BJ (cell line): ENCODE measurements around the gene H6PD. TPM values are rescaled to one million over a fixed set of nuclear protein-coding genes. Genes with fewer than 3 reads are reported as not detected.

Experiments used
- CTCF ChIA-PET: fragments of 350-600 bp; formaldehyde crosslinking; extraction: SDS; loops from one replicate; lab custom pipeline; 2021; ENCODE audit warnings: antibody characterized with exemption, inconsistent platforms; lab: Yijun Ruan, JAX
- POLR2A ChIA-PET: fragments of 300-600 bp; sonication (Branson Sonifier 250); formaldehyde crosslinking; extraction: SDS; loops from one replicate; lab custom pipeline; 2021; ENCODE audit warnings: antibody characterized with exemption; lab: Charles Lee
- DNase-seq: peaks from one replicate; pipeline ENCODE4 v3.0.0-alpha.2; 2011; ENCODE audit warnings: low read depth
- H3K27me3 ChIP-seq: 2 replicates; pipeline ENCODE4 v1.6.0; 2011; ENCODE audit warnings: low read length; ENCODE audit not compliant: control insufficient read depth, insufficient read depth
- H3K36me3 ChIP-seq: 2 replicates; pipeline ENCODE4 v1.5.1; 2011; ENCODE audit warnings: low read length; ENCODE audit not compliant: control insufficient read depth, insufficient read depth
- H3K4me3 ChIP-seq: 2 replicates; pipeline ENCODE4 v1.5.1; 2011; ENCODE audit warnings: low read depth, mild to moderate bottlenecking, control low read depth, low read length
- polyA plus RNA-seq: library from polyadenylated mRNA; depleted of rRNA; stranded (reverse); fragments of >200 nt; gene quantifications from 2 replicates; pipeline ENCODE4 v1.2.3, GENCODE V29; 2011
- TF ChIP-seq, protein P1 (sequence below): IDR thresholded peaks from 2 replicates; pipeline ENCODE4 v1.5.1; 2011; ENCODE audit warnings: low read depth, mild to moderate bottlenecking, control low read depth, inconsistent platforms, low read length, moderate library complexity; ENCODE audit not compliant: insufficient read depth

The H6PD gene
- polyA plus RNA-seq, 1 experiment = 16.6 TPM

DNA sequence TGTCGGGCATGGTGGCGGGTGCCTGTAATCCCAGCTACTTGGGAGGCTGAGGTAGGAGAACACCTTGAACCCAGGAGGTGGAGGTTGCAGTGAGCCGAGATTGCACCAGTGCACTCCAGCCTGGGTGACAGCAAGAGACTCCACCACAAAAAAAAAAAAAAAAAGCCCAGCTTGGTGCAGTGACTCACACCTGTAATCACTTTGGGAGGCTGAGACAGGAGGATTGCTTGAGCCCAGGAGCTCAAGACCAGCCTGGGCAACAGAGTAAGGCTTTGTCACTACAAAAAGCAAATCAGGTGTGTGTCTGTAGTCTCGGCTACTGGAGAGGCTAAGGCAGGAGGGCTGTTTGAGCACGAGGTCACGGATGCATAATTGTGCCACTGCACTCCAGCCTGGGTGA is 5.0 kb upstream of the H6PD start:
- ChIA-PET POLR2A (interaction anchor here (0.7 kb wide), 1 partner anchor 10 kb away, joined by 8 read pairs; no protein-coding TSS in a partner anchor), CTCF (interaction anchor here (1.5 kb wide), 1 partner anchor 22 kb away, joined by 3 read pairs; no protein-coding TSS in a partner anchor)
- Histone ChIP-seq H3K27me3 (no peaks in the 10 kb centered on the region), H3K36me3 (no peaks in the 10 kb centered on the region), H3K4me3 (no peak overlapping the region)
- TF ChIP-seq, protein P1, sequence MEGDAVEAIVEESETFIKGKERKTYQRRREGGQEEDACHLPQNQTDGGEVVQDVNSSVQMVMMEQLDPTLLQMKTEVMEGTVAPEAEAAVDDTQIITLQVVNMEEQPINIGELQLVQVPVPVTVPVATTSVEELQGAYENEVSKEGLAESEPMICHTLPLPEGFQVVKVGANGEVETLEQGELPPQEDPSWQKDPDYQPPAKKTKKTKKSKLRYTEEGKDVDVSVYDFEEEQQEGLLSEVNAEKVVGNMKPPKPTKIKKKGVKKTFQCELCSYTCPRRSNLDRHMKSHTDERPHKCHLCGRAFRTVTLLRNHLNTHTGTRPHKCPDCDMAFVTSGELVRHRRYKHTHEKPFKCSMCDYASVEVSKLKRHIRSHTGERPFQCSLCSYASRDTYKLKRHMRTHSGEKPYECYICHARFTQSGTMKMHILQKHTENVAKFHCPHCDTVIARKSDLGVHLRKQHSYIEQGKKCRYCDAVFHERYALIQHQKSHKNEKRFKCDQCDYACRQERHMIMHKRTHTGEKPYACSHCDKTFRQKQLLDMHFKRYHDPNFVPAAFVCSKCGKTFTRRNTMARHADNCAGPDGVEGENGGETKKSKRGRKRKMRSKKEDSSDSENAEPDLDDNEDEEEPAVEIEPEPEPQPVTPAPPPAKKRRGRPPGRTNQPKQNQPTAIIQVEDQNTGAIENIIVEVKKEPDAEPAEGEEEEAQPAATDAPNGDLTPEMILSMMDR = no peak
- DNase-seq = no peak

DNA sequence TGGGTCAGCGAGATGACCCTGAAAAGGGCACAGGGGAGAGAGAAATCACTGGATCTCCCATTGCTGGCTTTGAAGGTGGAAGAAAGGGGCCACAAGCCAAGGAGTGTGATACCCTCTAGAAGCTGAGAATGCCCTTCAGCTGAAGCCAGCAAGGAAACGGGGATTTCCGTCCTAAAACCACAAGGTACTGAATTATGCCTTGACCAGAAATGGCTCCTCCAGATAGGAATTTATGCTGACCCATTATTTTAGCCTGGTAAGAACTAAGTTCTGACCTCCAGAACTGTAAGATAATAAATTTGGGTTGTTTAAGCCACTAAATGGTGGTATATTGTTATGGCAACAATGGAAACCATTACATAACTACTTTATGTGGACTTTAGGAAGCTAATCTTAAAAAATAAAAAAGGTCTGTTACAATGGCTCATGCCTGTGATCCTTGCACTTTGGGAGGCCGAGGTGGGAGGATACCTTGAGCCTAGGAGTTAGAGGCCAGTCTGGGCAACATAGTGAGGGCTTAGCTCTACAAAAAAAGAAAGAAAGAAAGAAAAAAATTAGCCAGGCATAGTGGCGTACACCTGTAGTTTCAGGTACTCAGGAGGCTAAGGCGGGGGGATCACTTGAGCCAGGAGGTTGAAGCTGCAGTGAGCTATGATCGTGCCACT is 3.6 kb upstream of the H6PD start:
- DNase-seq = no peak
- TF ChIP-seq, protein P1 = no peak
- ChIA-PET CTCF (interaction anchor here (0.7 to 1.0 kb wide), 3 partner anchors 19 to 29 kb away, joined by 3 to 5 read pairs (median 3); no protein-coding TSS in a partner anchor), POLR2A (no interaction called here)
- Histone ChIP-seq H3K27me3 (no peaks in the 10 kb centered on the region), H3K4me3 (no peak overlapping the region), H3K36me3 (no peaks in the 10 kb centered on the region)

DNA sequence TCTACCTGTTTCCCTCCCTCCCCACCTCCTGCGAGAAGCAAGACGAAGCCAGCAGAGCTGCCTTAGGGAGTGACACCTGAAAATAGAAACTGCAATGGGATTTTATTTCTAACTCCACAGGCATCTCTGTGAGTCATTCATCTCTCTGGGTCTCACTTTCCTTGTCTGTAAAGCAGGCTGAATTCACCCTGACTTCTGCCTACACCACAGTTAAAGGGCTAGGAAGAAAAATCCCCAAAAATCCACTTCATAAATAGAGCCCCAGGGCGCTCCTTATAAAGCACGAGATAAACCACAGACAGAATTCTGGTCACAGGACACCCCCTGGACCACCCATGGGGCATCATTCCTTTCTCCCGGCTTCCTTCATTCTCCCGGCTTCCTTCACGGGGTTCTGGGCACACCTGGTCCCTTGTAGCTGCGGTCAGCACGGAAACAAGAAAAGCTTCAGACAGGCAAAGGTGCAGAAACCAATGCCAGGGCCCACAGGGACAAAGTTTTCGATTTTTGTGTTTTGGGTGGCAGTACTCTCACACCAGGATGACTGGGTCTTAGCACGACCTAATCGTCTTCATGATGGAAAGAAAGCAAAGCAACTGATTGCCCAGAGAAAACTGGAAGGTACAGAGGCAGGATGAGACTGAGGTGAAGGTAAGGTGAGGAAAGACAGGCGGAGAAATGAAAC is 2.8 kb upstream of the H6PD start:
- POLR2A ChIA-PET = no interaction called here
- DNase-seq = no peak
- TF ChIP-seq, protein P1 = no peak
- Histone ChIP-seq H3K4me3 (no peak overlapping the region), H3K36me3 (no peaks in the 10 kb centered on the region), H3K27me3 (no peaks in the 10 kb centered on the region)
- CTCF ChIA-PET = interaction anchor here (0.9 to 1.0 kb wide), 2 partner anchors 20 to 27 kb away, joined by 3 read pairs; no protein-coding TSS in a partner anchor

DNA sequence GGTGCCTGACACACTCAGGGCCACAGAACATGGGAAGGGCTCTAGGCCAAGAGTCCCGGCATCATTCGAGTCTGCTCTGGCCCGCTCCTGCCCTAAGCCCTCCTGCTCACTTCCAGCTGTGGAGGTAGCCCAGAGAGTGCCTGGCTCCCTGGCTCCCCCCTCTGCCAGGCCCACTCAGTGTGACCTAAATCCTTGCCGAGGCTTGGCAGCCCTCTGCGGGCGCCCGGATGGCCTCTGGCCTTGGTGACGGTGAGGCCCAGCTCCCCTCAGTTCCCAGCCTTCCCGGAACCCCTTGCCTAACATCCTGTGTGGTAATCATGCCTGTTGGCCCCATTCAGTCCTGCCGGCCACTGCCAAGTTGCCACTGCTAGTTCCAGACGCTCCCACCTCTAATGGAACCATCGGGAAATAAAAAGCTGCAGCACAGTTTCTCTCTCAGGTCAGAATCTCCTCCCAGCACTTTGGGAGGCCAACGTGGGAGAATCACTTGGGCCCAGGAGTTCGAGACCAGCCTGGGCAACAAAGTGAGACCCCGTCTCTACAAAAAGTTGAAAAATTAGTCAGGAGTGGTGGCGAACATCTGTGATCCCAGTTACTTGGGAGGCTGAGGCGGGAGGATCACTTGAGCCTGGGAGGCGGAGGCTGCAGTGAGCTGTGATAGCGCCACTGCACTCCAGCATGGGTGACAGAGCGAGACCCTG is 1.2 kb upstream of the H6PD start:
- DNase-seq = no peak

More for the DNA sequence above, 1.2 kb upstream of the H6PD start:
- Histone ChIP-seq H3K4me3 (no peak overlapping the region), H3K27me3 (no peaks in the 10 kb centered on the region), H3K36me3 (no peaks in the 10 kb centered on the region)
- TF ChIP-seq, protein P1 = peak; percentile 12; the same call in 1 of the 2 replicates
- ChIA-PET CTCF (interaction anchor here (0.5 to 2.4 kb wide), 17 partner anchors 9 to 340 kb away, joined by 3 to 16 read pairs (median 4); partner anchors contain the start of gene GPR157), POLR2A (interaction anchor here (0.5 kb wide), 1 partner anchor 104 kb away, joined by 3 read pairs; no protein-coding TSS in a partner anchor)
